Neural cell (in vitro differentiated cells): Measurements from ENCODE around the gene THBS1.

Experiments
- EP300 ChIP-seq: fragments of 450-650 bp; conservative IDR thresholded peaks from 2 replicates; pipeline ENCODE4 v1.6.1; 2014; ENCODE audit warnings: antibody characterized with exemption, mild to moderate bottlenecking, moderate library complexity; ENCODE audit not compliant: poor library complexity, severe bottlenecking
- EZH2 ChIP-seq: fragments of 200-600, 300-800 bp; shearing (Covaris generic), sonication (generic); IDR thresholded peaks from 2 replicates; pipeline ENCODE4 v1.6.1; 2014; ENCODE audit warnings: antibody characterized with exemption, low read length, borderline replicate concordance, mild to moderate bottlenecking; ENCODE audit not compliant: insufficient read depth, poor library complexity, severe bottlenecking
- MXI1 ChIP-seq: fragments of 450-650 bp; conservative IDR thresholded peaks from 2 replicates; pipeline ENCODE4 v1.6.1; 2014; ENCODE audit warnings: antibody characterized with exemption, mild to moderate bottlenecking; ENCODE audit not compliant: poor library complexity, severe bottlenecking
- POLR2AphosphoS5 ChIP-seq: IDR thresholded peaks from 2 replicates; pipeline ENCODE4 v1.6.1; 2012
- RAD21 ChIP-seq: fragments of 450-650 bp; conservative IDR thresholded peaks from 2 replicates; pipeline ENCODE4 v1.6.1; 2014; ENCODE audit warnings: antibody characterized with exemption, mild to moderate bottlenecking, moderate library complexity
- TF ChIP-seq, protein P1 (sequence below): fragments of 450-650 bp; IDR thresholded peaks from 2 replicates; pipeline ENCODE4 v1.5.1; 2014; ENCODE audit warnings: antibody characterized with exemption, mild to moderate bottlenecking, moderate library complexity; ENCODE audit not compliant: poor library complexity, severe bottlenecking
- TF ChIP-seq, protein P2 (sequence below): IDR thresholded peaks from 2 replicates; pipeline ENCODE4 v1.6.1; 2012; ENCODE audit warnings: borderline replicate concordance

DNA sequence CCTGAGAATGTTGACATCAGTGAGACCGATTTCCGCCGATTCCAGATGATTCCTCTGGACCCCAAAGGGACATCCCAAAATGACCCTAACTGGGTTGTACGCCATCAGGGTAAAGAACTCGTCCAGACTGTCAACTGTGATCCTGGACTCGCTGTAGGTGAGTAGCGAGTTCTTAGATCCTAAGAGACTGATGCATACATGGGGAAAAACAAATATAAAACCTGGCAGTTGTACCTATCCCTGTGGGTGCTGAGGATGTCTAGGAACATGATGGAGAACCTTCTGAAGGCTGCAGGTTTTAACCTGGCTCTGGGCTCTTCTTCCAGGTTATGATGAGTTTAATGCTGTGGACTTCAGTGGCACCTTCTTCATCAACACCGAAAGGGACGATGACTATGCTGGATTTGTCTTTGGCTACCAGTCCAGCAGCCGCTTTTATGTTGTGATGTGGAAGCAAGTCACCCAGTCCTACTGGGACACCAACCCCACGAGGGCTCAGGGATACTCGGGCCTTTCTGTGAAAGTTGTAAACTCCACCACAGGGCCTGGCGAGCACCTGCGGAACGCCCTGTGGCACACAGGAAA is 12.3 kb downstream of the THBS1 start:
- TF ChIP-seq, protein P1, sequence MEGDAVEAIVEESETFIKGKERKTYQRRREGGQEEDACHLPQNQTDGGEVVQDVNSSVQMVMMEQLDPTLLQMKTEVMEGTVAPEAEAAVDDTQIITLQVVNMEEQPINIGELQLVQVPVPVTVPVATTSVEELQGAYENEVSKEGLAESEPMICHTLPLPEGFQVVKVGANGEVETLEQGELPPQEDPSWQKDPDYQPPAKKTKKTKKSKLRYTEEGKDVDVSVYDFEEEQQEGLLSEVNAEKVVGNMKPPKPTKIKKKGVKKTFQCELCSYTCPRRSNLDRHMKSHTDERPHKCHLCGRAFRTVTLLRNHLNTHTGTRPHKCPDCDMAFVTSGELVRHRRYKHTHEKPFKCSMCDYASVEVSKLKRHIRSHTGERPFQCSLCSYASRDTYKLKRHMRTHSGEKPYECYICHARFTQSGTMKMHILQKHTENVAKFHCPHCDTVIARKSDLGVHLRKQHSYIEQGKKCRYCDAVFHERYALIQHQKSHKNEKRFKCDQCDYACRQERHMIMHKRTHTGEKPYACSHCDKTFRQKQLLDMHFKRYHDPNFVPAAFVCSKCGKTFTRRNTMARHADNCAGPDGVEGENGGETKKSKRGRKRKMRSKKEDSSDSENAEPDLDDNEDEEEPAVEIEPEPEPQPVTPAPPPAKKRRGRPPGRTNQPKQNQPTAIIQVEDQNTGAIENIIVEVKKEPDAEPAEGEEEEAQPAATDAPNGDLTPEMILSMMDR = no peak
- TF ChIP-seq EZH2 (no peak), POLR2AphosphoS5 (no peak), EP300 (no peak), RAD21 (no peak), MXI1 (no peak)
- TF ChIP-seq, protein P2, sequence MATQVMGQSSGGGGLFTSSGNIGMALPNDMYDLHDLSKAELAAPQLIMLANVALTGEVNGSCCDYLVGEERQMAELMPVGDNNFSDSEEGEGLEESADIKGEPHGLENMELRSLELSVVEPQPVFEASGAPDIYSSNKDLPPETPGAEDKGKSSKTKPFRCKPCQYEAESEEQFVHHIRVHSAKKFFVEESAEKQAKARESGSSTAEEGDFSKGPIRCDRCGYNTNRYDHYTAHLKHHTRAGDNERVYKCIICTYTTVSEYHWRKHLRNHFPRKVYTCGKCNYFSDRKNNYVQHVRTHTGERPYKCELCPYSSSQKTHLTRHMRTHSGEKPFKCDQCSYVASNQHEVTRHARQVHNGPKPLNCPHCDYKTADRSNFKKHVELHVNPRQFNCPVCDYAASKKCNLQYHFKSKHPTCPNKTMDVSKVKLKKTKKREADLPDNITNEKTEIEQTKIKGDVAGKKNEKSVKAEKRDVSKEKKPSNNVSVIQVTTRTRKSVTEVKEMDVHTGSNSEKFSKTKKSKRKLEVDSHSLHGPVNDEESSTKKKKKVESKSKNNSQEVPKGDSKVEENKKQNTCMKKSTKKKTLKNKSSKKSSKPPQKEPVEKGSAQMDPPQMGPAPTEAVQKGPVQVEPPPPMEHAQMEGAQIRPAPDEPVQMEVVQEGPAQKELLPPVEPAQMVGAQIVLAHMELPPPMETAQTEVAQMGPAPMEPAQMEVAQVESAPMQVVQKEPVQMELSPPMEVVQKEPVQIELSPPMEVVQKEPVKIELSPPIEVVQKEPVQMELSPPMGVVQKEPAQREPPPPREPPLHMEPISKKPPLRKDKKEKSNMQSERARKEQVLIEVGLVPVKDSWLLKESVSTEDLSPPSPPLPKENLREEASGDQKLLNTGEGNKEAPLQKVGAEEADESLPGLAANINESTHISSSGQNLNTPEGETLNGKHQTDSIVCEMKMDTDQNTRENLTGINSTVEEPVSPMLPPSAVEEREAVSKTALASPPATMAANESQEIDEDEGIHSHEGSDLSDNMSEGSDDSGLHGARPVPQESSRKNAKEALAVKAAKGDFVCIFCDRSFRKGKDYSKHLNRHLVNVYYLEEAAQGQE = no peak
